Measurements from ENCODE around the gene CHADL.
A peak's percentile ranks its signal among the peaks of the same experiment; 100 is the strongest.

The CHADL gene

GRCh38 chr22:41238570-41239442, 1.9 kb downstream of the CHADL start:
- TF ChIP-seq CTCF (conservative IDR thresholded peaks at IDR 0.05; ENCODE audit: low read length): no peak
- no peak for DNase-seq (ENCODE audit: low read depth)
- H3K4me3 ChIP-seq (ENCODE audit: low read length): no peak overlapping the region

- peak; percentile 15; the same call in 1 of the 2 replicates for TF ChIP-seq CTCF (conservative IDR thresholded peaks at IDR 0.05; ENCODE audit: low read length)
- DNase-seq (ENCODE audit: low read depth): peak; percentile 31
- H3K4me3 ChIP-seq (ENCODE audit: low read length): peak overlapping the region; percentile 20; the same call in 1 of the 2 replicates
Measured at GRCh38 chr22:41237707-41238569, 2.8 kb downstream of the CHADL start.

DNA sequence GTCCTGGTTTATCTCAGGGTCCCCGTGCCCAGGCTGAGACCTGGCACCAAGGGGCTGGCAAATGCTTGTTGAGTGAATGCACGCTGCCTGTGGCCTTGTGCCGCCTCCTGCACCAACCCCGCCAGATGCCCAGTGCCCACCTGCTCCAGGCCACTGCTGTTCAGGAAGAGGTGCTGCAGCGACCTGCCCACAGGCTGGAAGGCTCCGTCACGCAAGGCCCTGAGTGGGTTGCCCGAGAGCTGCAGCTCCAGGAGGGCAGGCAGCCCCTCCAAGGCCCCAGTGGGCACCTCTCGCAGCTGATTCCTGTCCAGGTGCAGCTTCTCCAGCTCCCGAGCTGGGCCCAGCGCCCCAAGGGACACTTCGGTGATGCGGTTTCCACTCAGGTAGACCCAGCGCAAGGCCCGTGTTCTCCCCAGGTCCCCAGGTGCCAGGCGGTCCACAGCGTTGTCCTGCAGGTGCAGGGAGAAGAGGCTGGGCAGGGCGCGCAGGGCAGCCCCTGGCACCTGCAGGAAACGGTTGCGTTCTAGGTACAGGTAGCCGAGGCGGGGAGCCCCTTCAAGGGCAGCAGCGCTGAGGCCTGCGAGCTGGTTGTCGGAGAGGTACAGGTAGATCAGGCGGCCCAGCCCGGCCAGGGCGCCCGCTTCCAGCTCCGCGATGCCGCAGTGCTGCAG, 3.6 kb downstream of the CHADL start:
- H3K4me3 ChIP-seq (ENCODE audit: low read length): peak overlapping the region; percentile 20; the same call in 1 of the 2 replicates
- no peak for TF ChIP-seq CTCF (conservative IDR thresholded peaks at IDR 0.05; ENCODE audit: low read length)
- DNase-seq (ENCODE audit: low read depth): no peak

GRCh38 chr22:41234815-41235695, 5.7 kb downstream of the CHADL start:
- no peak for TF ChIP-seq CTCF (conservative IDR thresholded peaks at IDR 0.05; ENCODE audit: low read length)
- H3K4me3 ChIP-seq (ENCODE audit: low read length): no peak overlapping the region
- no peak for DNase-seq (ENCODE audit: low read depth)

DNA sequence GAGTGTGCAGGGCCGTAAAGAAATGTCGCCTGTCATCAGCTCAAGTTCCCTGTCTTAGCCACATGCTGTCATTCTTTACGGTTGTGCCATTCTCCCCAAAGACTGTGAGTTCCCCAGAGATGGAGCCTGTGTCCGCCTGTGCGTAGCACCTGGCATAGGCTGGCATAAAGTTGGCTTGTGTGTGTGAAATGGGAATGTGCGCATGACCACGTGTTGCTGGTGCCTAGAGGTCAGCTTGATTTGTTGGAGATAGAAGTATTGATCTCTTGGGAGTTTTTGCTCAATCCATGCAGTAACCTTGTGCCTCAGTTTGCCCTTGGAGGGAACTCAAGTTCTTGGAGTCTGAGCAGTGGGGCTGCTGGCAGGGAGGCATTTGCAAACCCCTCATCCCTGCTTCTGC, 9.4 kb downstream of the CHADL start:
- no peak overlapping the region for H3K4me3 ChIP-seq (ENCODE audit: low read length)
- DNase-seq (ENCODE audit: low read depth): no peak
- no peak for TF ChIP-seq CTCF (conservative IDR thresholded peaks at IDR 0.05; ENCODE audit: low read length)

DNA sequence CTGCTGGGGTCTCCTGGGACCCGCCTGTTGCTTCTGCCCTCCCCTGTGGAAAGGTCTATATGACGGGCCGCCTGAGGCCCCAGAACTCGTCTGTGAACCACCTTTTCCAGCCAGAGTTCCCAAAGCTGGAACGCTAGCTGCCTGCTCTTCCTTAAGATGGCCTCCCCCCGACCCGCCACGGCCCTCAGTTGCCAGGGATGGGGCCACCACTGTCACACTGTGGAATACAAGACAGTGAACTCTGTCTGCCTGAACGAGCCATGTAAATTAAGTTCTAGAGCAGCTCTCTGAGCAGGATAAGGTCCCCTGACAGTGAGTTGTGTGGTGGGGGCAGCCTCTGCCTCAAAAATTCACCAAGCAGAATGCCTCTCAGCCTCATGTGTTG, 10.3 kb downstream of the CHADL start:
- no peak for DNase-seq (ENCODE audit: low read depth)
- no peak for TF ChIP-seq CTCF (conservative IDR thresholded peaks at IDR 0.05; ENCODE audit: low read length)
- no peak overlapping the region for H3K4me3 ChIP-seq (ENCODE audit: low read length)
